Stimulated activated CD4-positive, alpha-beta T cell treated with anti-CD3 and anti-CD28 coated beads, Interleukin-12 subunit alpha, Interleukin-12 subunit beta, amount 100 ng/mL, for 48 hours (primary cell): ENCODE results near the gene ABCD3.
A peak's percentile ranks its signal among the peaks of the same experiment; 100 is the strongest.

Experiments
- DNase-seq, 3 donors: peaks; one replicate each; pipeline ENCODE4 v3.0.0-alpha.2; 2020; ENCODE audit warnings: low read depth in 2 of 3, low spot score in 1 of 3

The ABCD3 gene

GRCh38 chr1:94526152-94526980 is 108.2 kb downstream of the ABCD3 start:
- no peak for DNase-seq

- DNase-seq, result no peak
Observed at GRCh38 chr1:94527447-94528031, 109.3 kb downstream of the ABCD3 start.

GRCh38 chr1:94528299-94528698 is 110.1 kb downstream of the ABCD3 start:
- DNase-seq, result no peak

GRCh38 chr1:94528826-94529225 is 110.6 kb downstream of the ABCD3 start:
- DNase-seq, result no peak

GRCh38 chr1:94529416-94529815 is 111.2 kb downstream of the ABCD3 start:
- no peak for DNase-seq

- DNase-seq, result no peak
Observed at GRCh38 chr1:94530373-94530878, 112.2 kb downstream of the ABCD3 start.

GRCh38 chr1:94531664-94532063 is 113.5 kb downstream of the ABCD3 start:
- DNase-seq, result no peak

- DNase-seq, result no peak
Observed at GRCh38 chr1:94532077-94532476, 113.9 kb downstream of the ABCD3 start.

- DNase-seq, result no peak
Observed at GRCh38 chr1:94535095-94535494, 116.9 kb downstream of the ABCD3 start.

- DNase-seq, result no peak
Observed at GRCh38 chr1:94535879-94536278, 117.7 kb downstream of the ABCD3 start.

- no peak for DNase-seq
Observed at GRCh38 chr1:94537254-94537653, 119.1 kb downstream of the ABCD3 start.

GRCh38 chr1:94538243-94538827 is 120.1 kb downstream of the ABCD3 start:
- no peak for DNase-seq

- DNase-seq, result no peak
Observed at GRCh38 chr1:94539496-94539895, 121.3 kb downstream of the ABCD3 start.

- DNase-seq, result no peak
Observed at GRCh38 chr1:94540440-94541245, 122.5 kb downstream of the ABCD3 start.

GRCh38 chr1:94541246-94542087 is 123.3 kb downstream of the ABCD3 start, which contains the start of gene F3:
Gene F3, minus strand, starts transcription at chr1:94541759. Its CDS starts 123 bp downstream, at chr1:94541636.
- peak; percentile 58 to 73 (median 64) for DNase-seq

GRCh38 chr1:94542088-94542870 is 124.1 kb downstream of the ABCD3 start:
- DNase-seq, result no peak

- DNase-seq, result no peak
Observed at GRCh38 chr1:94543001-94543400, 124.8 kb downstream of the ABCD3 start.

GRCh38 chr1:94543893-94544635 is 125.9 kb downstream of the ABCD3 start:
- DNase-seq, result no peak
